Osteocyte (in vitro differentiated cells): ENCODE data around the gene ATP5F1A. TPM values are rescaled to one million over a fixed set of nuclear protein-coding genes. Genes with fewer than 3 reads are reported as not detected.
A peak's percentile ranks its signal among the peaks of the same experiment; 100 is the strongest.
"Not testable (repeated sequence)": the region's sequence is repeated elsewhere in the genome, so short reads cannot be mapped to it uniquely, and the experiment has no call there.

Experiments
- DNase-seq: peaks from one replicate; pipeline ENCODE4 v3.0.0; 2021; ENCODE audit warnings: mixed read lengths; ENCODE audit not compliant: unreplicated experiment; ENCODE audit errors: extremely low spot score
- H3K27ac Mint-ChIP-seq: one replicate; pipeline ENCODE4 v1.8.0; 2021; ENCODE audit warnings: mild to moderate bottlenecking, mixed read lengths; ENCODE audit not compliant: unreplicated experiment
- H3K27me3 Mint-ChIP-seq: one replicate; pipeline ENCODE4 v1.8.0; 2021; ENCODE audit warnings: mixed read lengths; ENCODE audit not compliant: unreplicated experiment
- H3K36me3 Mint-ChIP-seq: one replicate; pipeline ENCODE4 v1.8.0; 2021; ENCODE audit warnings: mixed read lengths; ENCODE audit not compliant: unreplicated experiment
- H3K4me1 Mint-ChIP-seq: one replicate; pipeline ENCODE4 v1.8.0; 2021; ENCODE audit warnings: mixed read lengths; ENCODE audit not compliant: unreplicated experiment
- H3K4me3 Mint-ChIP-seq: one replicate; pipeline ENCODE4 v1.8.0; 2021; ENCODE audit warnings: mild to moderate bottlenecking, moderate library complexity, mixed read lengths; ENCODE audit not compliant: unreplicated experiment
- H3K9me3 Mint-ChIP-seq: one replicate; pipeline ENCODE4 v1.8.0; 2021; ENCODE audit warnings: mixed read lengths; ENCODE audit not compliant: unreplicated experiment
- total RNA-seq: library from RNA; stranded (reverse); gene quantifications from 2 replicates; pipeline ENCODE4 v1.2.1, GENCODE V29; 2021
- TF ChIP-seq, protein P1 (sequence below): fragments of 200-600 bp; sonication (generic); IDR thresholded peaks from 2 replicates; pipeline ENCODE4 v1.5.0; 2021; ENCODE audit warnings: antibody characterized with exemption, mild to moderate bottlenecking, moderate library complexity

ATP5F1A gene
- total RNA-seq, 1 donor from 2014 or later = 346 TPM

- Mint-ChIP-seq H3K4me3 (no peak overlapping the region), H3K9me3 (no peaks in the 10 kb centered on the region), H3K27ac (peak overlapping the region; percentile 34), H3K4me1 (peaks cover 24% of the 10 kb centered on the region), H3K36me3 (peaks cover 26% of the 10 kb centered on the region), H3K27me3 (no peaks in the 10 kb centered on the region)
- no peak for DNase-seq
- TF ChIP-seq, protein P1, sequence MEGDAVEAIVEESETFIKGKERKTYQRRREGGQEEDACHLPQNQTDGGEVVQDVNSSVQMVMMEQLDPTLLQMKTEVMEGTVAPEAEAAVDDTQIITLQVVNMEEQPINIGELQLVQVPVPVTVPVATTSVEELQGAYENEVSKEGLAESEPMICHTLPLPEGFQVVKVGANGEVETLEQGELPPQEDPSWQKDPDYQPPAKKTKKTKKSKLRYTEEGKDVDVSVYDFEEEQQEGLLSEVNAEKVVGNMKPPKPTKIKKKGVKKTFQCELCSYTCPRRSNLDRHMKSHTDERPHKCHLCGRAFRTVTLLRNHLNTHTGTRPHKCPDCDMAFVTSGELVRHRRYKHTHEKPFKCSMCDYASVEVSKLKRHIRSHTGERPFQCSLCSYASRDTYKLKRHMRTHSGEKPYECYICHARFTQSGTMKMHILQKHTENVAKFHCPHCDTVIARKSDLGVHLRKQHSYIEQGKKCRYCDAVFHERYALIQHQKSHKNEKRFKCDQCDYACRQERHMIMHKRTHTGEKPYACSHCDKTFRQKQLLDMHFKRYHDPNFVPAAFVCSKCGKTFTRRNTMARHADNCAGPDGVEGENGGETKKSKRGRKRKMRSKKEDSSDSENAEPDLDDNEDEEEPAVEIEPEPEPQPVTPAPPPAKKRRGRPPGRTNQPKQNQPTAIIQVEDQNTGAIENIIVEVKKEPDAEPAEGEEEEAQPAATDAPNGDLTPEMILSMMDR = no peak
Observed at GRCh38 chr18:46095532-46095931, 2.6 kb downstream of the ATP5F1A start.

DNA sequence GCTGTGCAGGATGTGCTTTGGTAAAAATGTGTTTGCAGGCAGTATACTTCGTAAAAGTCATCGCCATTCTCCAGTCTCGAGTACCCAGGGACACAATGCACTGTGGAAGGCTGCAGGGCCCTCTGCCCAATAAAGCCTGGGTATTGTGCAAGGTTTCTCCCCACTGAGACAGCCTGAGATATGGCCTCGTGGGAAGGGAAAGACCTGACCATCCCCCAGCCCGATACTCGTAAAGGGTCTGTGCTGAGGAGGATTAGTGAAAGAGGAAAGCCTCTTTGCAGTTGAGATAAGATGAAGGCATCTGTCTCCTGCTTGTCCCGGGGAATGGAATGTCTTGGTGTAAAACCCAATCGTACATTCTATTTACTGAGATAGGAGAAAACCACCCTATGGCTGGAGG lies 9.6 kb downstream of the ATP5F1A start:
- H3K27me3 Mint-ChIP-seq, H3K4me1 Mint-ChIP-seq, H3K9me3 Mint-ChIP-seq, H3K27ac Mint-ChIP-seq, H3K4me3 Mint-ChIP-seq: not testable (repeated sequence)
- peaks cover 77% of the 10 kb centered on the region for H3K36me3 Mint-ChIP-seq
- DNase-seq = peak; percentile 32

- H3K27ac Mint-ChIP-seq = no peak overlapping the region
- no peaks in the 10 kb centered on the region for H3K27me3 Mint-ChIP-seq
- no peak for DNase-seq
- no peak overlapping the region for H3K4me3 Mint-ChIP-seq
- TF ChIP-seq, protein P1 = no peak
- no peaks in the 10 kb centered on the region for H3K4me1 Mint-ChIP-seq
- no peaks in the 10 kb centered on the region for H3K9me3 Mint-ChIP-seq
- H3K36me3 Mint-ChIP-seq = peaks cover 75% of the 10 kb centered on the region
Observed at GRCh38 chr18:46084431-46084830, 13.7 kb downstream of the ATP5F1A start.

DNA sequence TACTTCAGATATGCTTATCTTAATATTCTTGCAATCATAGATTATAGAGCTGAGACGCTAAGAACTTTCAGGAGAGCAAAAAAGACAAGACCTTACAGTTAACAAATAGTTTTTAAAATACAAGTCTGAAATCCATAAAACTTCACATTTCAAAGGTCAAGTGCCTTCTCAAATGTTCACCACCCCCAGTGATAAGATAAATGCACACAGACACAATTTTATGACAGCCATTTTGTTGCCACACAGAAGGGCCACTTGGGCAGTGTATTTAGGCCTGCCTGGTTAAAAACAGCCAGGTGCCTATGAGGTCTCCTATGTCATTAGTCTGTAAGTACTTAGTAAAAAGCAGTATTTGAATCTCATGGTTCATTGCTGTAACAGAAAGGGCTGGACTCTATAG lies 17.9 kb downstream of the ATP5F1A start:
- Mint-ChIP-seq H3K36me3 (peaks cover 42% of the 10 kb centered on the region), H3K27ac (no peak overlapping the region), H3K27me3 (no peaks in the 10 kb centered on the region), H3K4me3 (no peak overlapping the region), H3K9me3 (no peaks in the 10 kb centered on the region), H3K4me1 (no peaks in the 10 kb centered on the region)
- TF ChIP-seq, protein P1 = no peak
- no peak for DNase-seq

GRCh38 chr18:46079336-46079735 lies 18.8 kb downstream of the ATP5F1A start:
- Mint-ChIP-seq H3K4me3 (no peak overlapping the region), H3K4me1 (no peaks in the 10 kb centered on the region), H3K9me3 (no peaks in the 10 kb centered on the region), H3K27ac (no peak overlapping the region), H3K27me3 (no peaks in the 10 kb centered on the region), H3K36me3 (peaks cover 34% of the 10 kb centered on the region)
- peak; percentile 7 for DNase-seq
- TF ChIP-seq, protein P1 = no peak
